PC-3 (cell line): ENCODE measurements around the gene CFLAR.

Experiments
- EZH2 ChIP-seq: fragments of 300-600 bp; sonication (generic); IDR thresholded peaks from one replicate; pipeline ENCODE4 v1.6.1; 2017; ENCODE audit warnings: antibody characterized with exemption, mild to moderate bottlenecking, low read length; ENCODE audit not compliant: unreplicated experiment
- EZH2phosphoT487 ChIP-seq: fragments of 300-600 bp; sonication (generic); IDR thresholded peaks from 2 replicates; pipeline ENCODE4 v1.6.1; 2018; ENCODE audit warnings: mild to moderate bottlenecking, antibody characterized with exemption, low read length, borderline replicate concordance
- TF ChIP-seq, protein P1 (sequence below): fragments of 300-600 bp; sonication (generic); conservative IDR thresholded peaks from 2 replicates; pipeline ENCODE4 v1.5.1; 2017; ENCODE audit warnings: antibody characterized with exemption, low read depth, mild to moderate bottlenecking, low read length

DNA sequence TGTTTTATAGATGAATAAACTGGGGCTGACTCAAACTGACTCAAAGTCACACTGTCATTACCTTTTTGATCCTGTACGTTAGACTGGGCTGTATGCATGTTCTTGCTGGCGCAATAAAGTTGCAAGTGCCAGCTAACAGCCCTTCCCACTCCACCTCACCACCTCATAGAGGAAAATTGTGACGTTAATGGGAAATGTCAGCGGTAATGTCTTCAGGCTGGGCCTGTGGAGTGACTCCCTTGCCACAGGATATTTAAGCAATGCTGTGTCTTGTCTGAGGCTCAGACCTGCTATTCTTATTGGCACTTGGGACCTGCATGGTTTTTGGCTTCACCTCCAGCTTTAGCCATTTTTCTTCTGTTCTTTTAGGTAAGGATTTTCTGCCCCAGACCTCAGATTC is 41.7 kb downstream of the CFLAR start:
- TF ChIP-seq, protein P1, sequence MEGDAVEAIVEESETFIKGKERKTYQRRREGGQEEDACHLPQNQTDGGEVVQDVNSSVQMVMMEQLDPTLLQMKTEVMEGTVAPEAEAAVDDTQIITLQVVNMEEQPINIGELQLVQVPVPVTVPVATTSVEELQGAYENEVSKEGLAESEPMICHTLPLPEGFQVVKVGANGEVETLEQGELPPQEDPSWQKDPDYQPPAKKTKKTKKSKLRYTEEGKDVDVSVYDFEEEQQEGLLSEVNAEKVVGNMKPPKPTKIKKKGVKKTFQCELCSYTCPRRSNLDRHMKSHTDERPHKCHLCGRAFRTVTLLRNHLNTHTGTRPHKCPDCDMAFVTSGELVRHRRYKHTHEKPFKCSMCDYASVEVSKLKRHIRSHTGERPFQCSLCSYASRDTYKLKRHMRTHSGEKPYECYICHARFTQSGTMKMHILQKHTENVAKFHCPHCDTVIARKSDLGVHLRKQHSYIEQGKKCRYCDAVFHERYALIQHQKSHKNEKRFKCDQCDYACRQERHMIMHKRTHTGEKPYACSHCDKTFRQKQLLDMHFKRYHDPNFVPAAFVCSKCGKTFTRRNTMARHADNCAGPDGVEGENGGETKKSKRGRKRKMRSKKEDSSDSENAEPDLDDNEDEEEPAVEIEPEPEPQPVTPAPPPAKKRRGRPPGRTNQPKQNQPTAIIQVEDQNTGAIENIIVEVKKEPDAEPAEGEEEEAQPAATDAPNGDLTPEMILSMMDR, result no peak
- TF ChIP-seq EZH2phosphoT487 (no peak), EZH2 (no peak)
